Measurements from ENCODE around the gene FAT1. TPM values are rescaled to one million over a fixed set of nuclear protein-coding genes. Genes with fewer than 3 reads are reported as not detected.
A peak's percentile ranks its signal among the peaks of the same experiment; 100 is the strongest.

FAT1 gene
- total RNA-seq, 4 donors from 2014 or later = 321 to 477 (median 380) TPM

- in situ Hi-C loops (cut with MboI; ENCODE audit: low pct_ligation_motif_present in 1 of 4, low pct_unique_long_range_greater_than_20kb in 1 of 4, low sequenced_read_pairs in 3 of 4) = no loop called here
Measured at GRCh38 chr4:186698028-186698427, 25.6 kb downstream of the FAT1 start.

GRCh38 chr4:186695392-186695791 is 28.3 kb downstream of the FAT1 start:
- WGBS, 2 donors (ENCODE audit: low coverage in 1 of 2) = 72 to 77% methylated on average over 4 of the region's 4 CpGs
- no peaks in the 10 kb centered on the region for H3K9me3 ChIP-seq
- H3K27ac ChIP-seq = peak overlapping the region in 1 of 4 donors; percentile 7
- H3K4me1 ChIP-seq = peaks cover 8 to 32% (median 14%) of the 10 kb centered on the region in 4 donors
- intact Hi-C loops (cut with DNase I; ENCODE audit: low total_unique reads) = no loop called here
- TF ChIP-seq CTCF (IDR thresholded peaks at IDR 0.05) (no peak), POLR2AphosphoS5 (IDR thresholded peaks at IDR 0.05) (no peak), POLR2A (IDR thresholded peaks at IDR 0.05) (no peak), EP300 (IDR thresholded peaks at IDR 0.05; ENCODE audit: low read depth) (no peak)
- no peaks in the 10 kb centered on the region for H3K36me3 ChIP-seq
- DNase-seq = no peak
- in situ Hi-C loops (cut with MboI; ENCODE audit: low pct_ligation_motif_present in 1 of 4, low pct_unique_long_range_greater_than_20kb in 1 of 4, low sequenced_read_pairs in 3 of 4) = no loop called here
- no peaks in the 10 kb centered on the region for H3K27me3 ChIP-seq
- H3K4me3 ChIP-seq = no peak overlapping the region

More at GRCh38 chr4:186698028-186698427, 25.6 kb downstream of the FAT1 start:
- Histone ChIP-seq H3K4me1 (peaks cover 23 to 53% (median 36%) of the 10 kb centered on the region in 4 donors), H3K9me3 (no peaks in the 10 kb centered on the region), H3K27ac (no peak overlapping the region), H3K36me3 (no peaks in the 10 kb centered on the region), H3K27me3 (no peaks in the 10 kb centered on the region), H3K4me3 (no peak overlapping the region)
- intact Hi-C loops (cut with DNase I; ENCODE audit: low total_unique reads) = no loop called here
- no peak for DNase-seq
- WGBS, 2 donors (ENCODE audit: low coverage in 1 of 2) = 91 to 95% methylated on average over 8 to 12 of the region's 12 CpGs
- TF ChIP-seq EP300 (IDR thresholded peaks at IDR 0.05; ENCODE audit: low read depth) (no peak), POLR2AphosphoS5 (IDR thresholded peaks at IDR 0.05) (no peak), POLR2A (IDR thresholded peaks at IDR 0.05) (no peak), CTCF (IDR thresholded peaks at IDR 0.05) (no peak)

DNA sequence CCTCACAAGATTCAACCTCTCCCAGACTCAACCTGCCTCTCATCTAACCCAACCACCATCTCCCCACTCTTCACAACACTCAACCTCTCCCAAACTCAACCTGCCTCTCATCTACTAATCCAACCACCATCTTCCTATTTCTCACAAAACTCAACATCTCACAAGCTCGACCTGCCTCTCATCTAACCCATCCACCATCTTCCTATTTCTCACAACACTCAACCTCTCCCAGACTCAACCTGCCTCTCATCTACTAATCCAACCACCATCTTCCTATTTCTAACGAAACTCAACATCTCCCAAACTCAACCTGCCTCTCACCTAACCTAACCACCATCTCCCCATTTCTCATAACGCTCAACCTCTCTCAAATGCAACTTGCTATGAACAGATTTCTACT is 29.8 kb downstream of the FAT1 start:
- no peaks in the 10 kb centered on the region for H3K36me3 ChIP-seq
- in situ Hi-C loops (cut with MboI; ENCODE audit: low pct_ligation_motif_present in 1 of 4, low pct_unique_long_range_greater_than_20kb in 1 of 4, low sequenced_read_pairs in 3 of 4) (no loop called here), intact Hi-C loops (cut with DNase I; ENCODE audit: low total_unique reads) (no loop called here)
- H3K4me1 ChIP-seq = peaks cover 8 to 26% (median 18%) of the 10 kb centered on the region in 4 donors
- 73 to 74% methylated on average over 3 of the region's 3 CpGs for WGBS, 2 donors (ENCODE audit: low coverage in 1 of 2)
- no peaks in the 10 kb centered on the region for H3K9me3 ChIP-seq
- H3K27ac ChIP-seq = peak overlapping the region; percentile 50 to 66 (median 64)
- no peak overlapping the region for H3K4me3 ChIP-seq
- no peak for DNase-seq
- TF ChIP-seq POLR2A (IDR thresholded peaks at IDR 0.05) = no peak
- TF ChIP-seq CTCF (IDR thresholded peaks at IDR 0.05) = no peak
- no peaks in the 10 kb centered on the region for H3K27me3 ChIP-seq

DNA sequence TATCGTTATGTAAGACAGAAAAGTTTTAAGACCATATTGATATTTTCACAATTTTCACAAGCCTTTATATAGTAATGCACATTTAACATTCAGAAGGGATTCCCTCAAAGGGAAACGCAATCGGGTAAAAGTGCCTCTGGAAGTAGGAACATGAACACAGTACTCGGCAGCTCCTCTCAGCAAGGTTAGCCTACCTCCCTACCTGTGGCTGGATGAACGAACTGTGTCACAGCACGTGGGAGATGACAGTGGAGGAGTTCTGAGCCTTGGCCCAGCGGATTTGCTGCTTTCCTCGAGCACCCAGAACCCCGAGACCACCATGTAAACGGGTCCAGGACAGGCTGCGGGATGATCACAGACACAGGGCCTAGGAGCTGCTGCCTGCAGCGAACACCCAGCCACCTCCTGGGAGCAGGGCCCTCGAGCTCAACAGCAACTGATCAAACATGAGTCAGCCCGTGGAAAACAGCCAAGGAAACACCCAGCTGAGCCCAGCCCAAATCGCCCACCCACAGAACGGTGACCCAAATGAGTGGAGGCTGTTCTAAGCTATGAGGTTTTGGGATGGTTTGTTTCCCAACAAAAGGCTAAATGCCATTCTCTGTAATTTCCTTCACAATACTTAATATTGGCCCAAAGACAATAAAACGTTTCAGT is 30.4 kb downstream of the FAT1 start:
- Histone ChIP-seq H3K9me3 (no peaks in the 10 kb centered on the region), H3K4me3 (no peak overlapping the region), H3K27me3 (no peaks in the 10 kb centered on the region), H3K4me1 (peaks cover 8 to 32% (median 23%) of the 10 kb centered on the region in 4 donors), H3K36me3 (no peaks in the 10 kb centered on the region), H3K27ac (peak overlapping the region; percentile 50 to 66 (median 64))
- 45 to 48% methylated on average over 6 to 17 of the region's 17 CpGs for WGBS, 2 donors (ENCODE audit: low coverage in 1 of 2)
- in situ Hi-C loops (cut with MboI; ENCODE audit: low pct_ligation_motif_present in 1 of 4, low pct_unique_long_range_greater_than_20kb in 1 of 4, low sequenced_read_pairs in 3 of 4) (no loop called here), intact Hi-C loops (cut with DNase I; ENCODE audit: low total_unique reads) (no loop called here)
- peak in 2 of 3 donors; percentile 9 to 30 for TF ChIP-seq POLR2AphosphoS5 (IDR thresholded peaks at IDR 0.05)
- no peak for TF ChIP-seq EP300 (IDR thresholded peaks at IDR 0.05; ENCODE audit: low read depth)
- TF ChIP-seq CTCF (IDR thresholded peaks at IDR 0.05) = no peak
- no peak for TF ChIP-seq POLR2A (IDR thresholded peaks at IDR 0.05)
- peak; percentile 69 for DNase-seq
